HEK293T (cell line): ENCODE measurements around the gene MAPK13.

ENCODE experiments used
- CTCF ChIA-PET: fragments of 350-600 bp; formaldehyde crosslinking; extraction: SDS; loops from one replicate; lab custom pipeline; 2021; ENCODE audit warnings: antibody characterized with exemption, inconsistent platforms; lab: Yijun Ruan, JAX
- POLR2A ChIA-PET: fragments of 350-600 bp; formaldehyde crosslinking; extraction: SDS; loops from one replicate; lab custom pipeline; 2020; ENCODE audit warnings: antibody characterized with exemption, inconsistent platforms; lab: Yijun Ruan, JAX
- DNase-seq: peaks from one replicate; pipeline ENCODE4 v3.0.0; 2012; ENCODE audit warnings: mixed read lengths; ENCODE audit errors: extremely low spot score
- ARNT ChIP-seq: fragments of 450-650 bp; IDR thresholded peaks from 2 replicates; pipeline ENCODE4 v1.6.1; 2017; ENCODE audit warnings: mild to moderate bottlenecking
- BHLHE40 ChIP-seq: fragments of 450-650 bp; IDR thresholded peaks from 2 replicates; pipeline ENCODE4 v1.6.1; 2016; ENCODE audit warnings: mild to moderate bottlenecking, moderate library complexity, borderline replicate concordance
- CTBP1 ChIP-seq: fragments of 450-650 bp; IDR thresholded peaks from 2 replicates; pipeline ENCODE4 v1.6.1; 2016; ENCODE audit warnings: borderline replicate concordance
- ELF4 ChIP-seq: fragments of 450-650 bp; IDR thresholded peaks from 2 replicates; pipeline ENCODE4 v1.6.1; 2017; ENCODE audit warnings: antibody characterized with exemption
- FOXA1 ChIP-seq: fragments of 450-650 bp; IDR thresholded peaks from 2 replicates; pipeline ENCODE4 v1.6.1; 2016; ENCODE audit warnings: mild to moderate bottlenecking
- FOXK2 ChIP-seq: fragments of 450-650 bp; IDR thresholded peaks from 2 replicates; pipeline ENCODE4 v1.6.1; 2016; ENCODE audit warnings: mild to moderate bottlenecking
- FOXM1 ChIP-seq: fragments of 450-650 bp; IDR thresholded peaks from 2 replicates; pipeline ENCODE4 v1.6.1; 2017; ENCODE audit warnings: mild to moderate bottlenecking, borderline replicate concordance
- HDGF ChIP-seq: fragments of 450-650 bp; IDR thresholded peaks from 2 replicates; pipeline ENCODE4 v1.6.1; 2017; ENCODE audit warnings: antibody characterized with exemption, borderline replicate concordance
- L3MBTL2 ChIP-seq: fragments of 450-650 bp; conservative IDR thresholded peaks from 2 replicates; pipeline ENCODE4 v1.6.1; 2016; ENCODE audit warnings: mild to moderate bottlenecking
- LEF1 ChIP-seq: fragments of 450-650 bp; IDR thresholded peaks from 2 replicates; pipeline ENCODE4 v1.6.1; 2017; ENCODE audit warnings: mild to moderate bottlenecking, borderline replicate concordance
- NFRKB ChIP-seq: fragments of 450-650 bp; IDR thresholded peaks from 2 replicates; pipeline ENCODE4 v1.6.1; 2016; ENCODE audit warnings: mild to moderate bottlenecking, moderate library complexity
- PKNOX1 ChIP-seq: fragments of 450-650 bp; IDR thresholded peaks from 2 replicates; pipeline ENCODE4 v1.6.1; 2016
- SP1 ChIP-seq: fragments of 450-650 bp; IDR thresholded peaks from 2 replicates; pipeline ENCODE4 v1.6.1; 2017
- SUZ12 ChIP-seq: fragments of 450-650 bp; IDR thresholded peaks from 2 replicates; pipeline ENCODE4 v1.6.1; 2016; ENCODE audit warnings: mild to moderate bottlenecking
- ZNF384 ChIP-seq: fragments of 450-650 bp; IDR thresholded peaks from 2 replicates; pipeline ENCODE4 v1.6.1; 2016

The MAPK13 gene

GRCh38 chr6:36132246-36132895, 2.1 kb downstream of the MAPK13 start:
- TF ChIP-seq BHLHE40 = no peak
- TF ChIP-seq NFRKB = no peak
- TF ChIP-seq LEF1 = no peak
- POLR2A ChIA-PET = no interaction called here
- DNase-seq = no peak
- CTCF ChIA-PET = interaction anchor here (1.7 kb wide), 1 partner anchor 170 kb away, joined by 5 read pairs; no protein-coding TSS in a partner anchor

- ChIA-PET CTCF (no interaction called here), POLR2A (interaction anchor here (1.3 kb wide), 1 partner anchor 12 kb away, joined by 3 read pairs; no protein-coding TSS in a partner anchor)
- TF ChIP-seq LEF1 (no peak), SUZ12 (no peak), SP1 (no peak), BHLHE40 (no peak), FOXK2 (no peak), PKNOX1 (no peak), FOXA1 (no peak), CTBP1 (no peak), ARNT (no peak), ZNF384 (no peak)
- no peak for DNase-seq
Observed at GRCh38 chr6:36133148-36133547, 2.8 kb downstream of the MAPK13 start.

- POLR2A ChIA-PET = interaction anchor here (1.3 kb wide), 1 partner anchor 12 kb away, joined by 3 read pairs; no protein-coding TSS in a partner anchor
- no peak for DNase-seq
- TF ChIP-seq FOXA1 = no peak
- TF ChIP-seq PKNOX1 = no peak
- TF ChIP-seq BHLHE40 = no peak
- no peak for TF ChIP-seq HDGF
- CTCF ChIA-PET = no interaction called here
Observed at GRCh38 chr6:36133912-36134311, 3.6 kb downstream of the MAPK13 start.

GRCh38 chr6:36135053-36135731, 4.9 kb downstream of the MAPK13 start:
- ChIA-PET CTCF (interaction anchor here (0.6 kb wide), 1 partner anchor 48 kb away, joined by 3 read pairs; no protein-coding TSS in a partner anchor), POLR2A (no interaction called here)
- no peak for DNase-seq
- no peak for TF ChIP-seq SUZ12
- no peak for TF ChIP-seq ELF4
- TF ChIP-seq FOXK2 = no peak
- TF ChIP-seq ARNT = no peak
- TF ChIP-seq FOXA1 = no peak
- TF ChIP-seq CTBP1 = no peak

GRCh38 chr6:36136034-36136433, 5.7 kb downstream of the MAPK13 start:
- ChIA-PET CTCF (no interaction called here), POLR2A (interaction anchor here (0.7 kb wide), 1 partner anchor 9 kb away, joined by 3 read pairs; no protein-coding TSS in a partner anchor)
- TF ChIP-seq L3MBTL2 (no peak), SUZ12 (no peak), HDGF (no peak)
- no peak for DNase-seq

- POLR2A ChIA-PET = interaction anchor here (0.7 kb wide), 1 partner anchor 10 kb away, joined by 3 read pairs; no protein-coding TSS in a partner anchor
- DNase-seq = no peak
- CTCF ChIA-PET = no interaction called here
- TF ChIP-seq SP1 = no peak
- no peak for TF ChIP-seq FOXM1
- TF ChIP-seq FOXA1 = no peak
- TF ChIP-seq HDGF = no peak
- no peak for TF ChIP-seq ELF4
- TF ChIP-seq CTBP1 = no peak
Observed at GRCh38 chr6:36136551-36136950, 6.2 kb downstream of the MAPK13 start.

- no peak for TF ChIP-seq LEF1
- no peak for TF ChIP-seq BHLHE40
- no peak for TF ChIP-seq SUZ12
- no peak for TF ChIP-seq FOXM1
- TF ChIP-seq NFRKB = no peak
- DNase-seq = no peak
- CTCF ChIA-PET = interaction anchor here (1.3 kb wide), 1 partner anchor 191 kb away, joined by 4 read pairs; no protein-coding TSS in a partner anchor
- POLR2A ChIA-PET = interaction anchor here (0.9 kb wide), 1 partner anchor 9 kb away, joined by 3 read pairs; the partner anchor contains the start of gene MAPK13
Observed at GRCh38 chr6:36138667-36139066, 8.4 kb downstream of the MAPK13 start.
